ENCODE results near the gene TPST2. TPM values are rescaled to one million over a fixed set of nuclear protein-coding genes. Genes with fewer than 3 reads are reported as not detected.

The TPST2 gene
- total RNA-seq, 1 donor from 2014 or later: 18.5 TPM

- Mint-ChIP-seq H3K4me3 (peak overlapping the region; percentile 24), H3K36me3 (peaks cover 12% of the 10 kb centered on the region), H3K27ac (peak overlapping the region; percentile 5)
These were observed 104.9 kb downstream of the TPST2 start for GRCh38 chr22:26485013-26485412.

DNA sequence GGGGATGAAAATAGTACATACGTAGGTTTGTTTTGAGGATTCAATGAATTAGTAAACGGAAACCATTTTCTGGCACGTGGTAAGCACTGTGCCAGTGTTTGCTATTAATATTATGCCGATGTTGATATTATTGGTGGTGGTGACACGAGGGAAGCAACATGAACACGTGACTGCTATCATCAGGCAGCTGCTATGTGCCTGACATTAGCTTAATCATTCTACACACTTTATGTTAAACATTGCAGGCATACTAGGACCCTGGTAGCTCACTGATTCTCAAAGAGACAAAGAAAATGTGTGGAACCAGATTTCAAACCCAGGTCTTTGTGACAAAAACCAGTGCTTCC lies 105.6 kb downstream of the TPST2 start:
- H3K9me3 Mint-ChIP-seq: no peaks in the 10 kb centered on the region
- H3K27ac Mint-ChIP-seq: peak overlapping the region; percentile 92
- no peak for DNase-seq (ENCODE audit: low spot score in 2 of 2, unreplicated experiment in 2 of 2)
- peaks cover 49% of the 10 kb centered on the region for H3K4me1 Mint-ChIP-seq
- no peaks in the 10 kb centered on the region for H3K27me3 Mint-ChIP-seq (ENCODE audit: low read depth)
- TF ChIP-seq, protein P1, sequence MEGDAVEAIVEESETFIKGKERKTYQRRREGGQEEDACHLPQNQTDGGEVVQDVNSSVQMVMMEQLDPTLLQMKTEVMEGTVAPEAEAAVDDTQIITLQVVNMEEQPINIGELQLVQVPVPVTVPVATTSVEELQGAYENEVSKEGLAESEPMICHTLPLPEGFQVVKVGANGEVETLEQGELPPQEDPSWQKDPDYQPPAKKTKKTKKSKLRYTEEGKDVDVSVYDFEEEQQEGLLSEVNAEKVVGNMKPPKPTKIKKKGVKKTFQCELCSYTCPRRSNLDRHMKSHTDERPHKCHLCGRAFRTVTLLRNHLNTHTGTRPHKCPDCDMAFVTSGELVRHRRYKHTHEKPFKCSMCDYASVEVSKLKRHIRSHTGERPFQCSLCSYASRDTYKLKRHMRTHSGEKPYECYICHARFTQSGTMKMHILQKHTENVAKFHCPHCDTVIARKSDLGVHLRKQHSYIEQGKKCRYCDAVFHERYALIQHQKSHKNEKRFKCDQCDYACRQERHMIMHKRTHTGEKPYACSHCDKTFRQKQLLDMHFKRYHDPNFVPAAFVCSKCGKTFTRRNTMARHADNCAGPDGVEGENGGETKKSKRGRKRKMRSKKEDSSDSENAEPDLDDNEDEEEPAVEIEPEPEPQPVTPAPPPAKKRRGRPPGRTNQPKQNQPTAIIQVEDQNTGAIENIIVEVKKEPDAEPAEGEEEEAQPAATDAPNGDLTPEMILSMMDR (IDR thresholded peaks at IDR 0.05; ENCODE audit: unreplicated experiment): no peak
- H3K4me3 Mint-ChIP-seq: peak overlapping the region; percentile 83
- peaks cover 11% of the 10 kb centered on the region for H3K36me3 Mint-ChIP-seq

More at GRCh38 chr22:26485013-26485412, 104.9 kb downstream of the TPST2 start:
- DNase-seq (ENCODE audit: low spot score in 2 of 2, unreplicated experiment in 2 of 2): no peak
- no peaks in the 10 kb centered on the region for H3K27me3 Mint-ChIP-seq (ENCODE audit: low read depth)
- peaks cover 42% of the 10 kb centered on the region for H3K4me1 Mint-ChIP-seq
- no peaks in the 10 kb centered on the region for H3K9me3 Mint-ChIP-seq
- TF ChIP-seq, protein P1 (IDR thresholded peaks at IDR 0.05; ENCODE audit: unreplicated experiment): no peak

- H3K27me3 Mint-ChIP-seq (ENCODE audit: low read depth): no peaks in the 10 kb centered on the region
- TF ChIP-seq, protein P1 (IDR thresholded peaks at IDR 0.05; ENCODE audit: unreplicated experiment): no peak
These were observed 106.2 kb downstream of the TPST2 start, which contains the start of the genes HPS4 and SRRD for GRCh38 chr22:26483439-26484359. Gene HPS4, minus strand, starts transcription at chr22:26483783. Its CDS starts 2,021 bp downstream, at chr22:26481762. Gene SRRD, plus strand, starts transcription at chr22:26483877. Its CDS starts 14 bp downstream, at chr22:26483891.

GRCh38 chr22:26483043-26483438 lies 106.9 kb downstream of the TPST2 start:
- Mint-ChIP-seq H3K27me3 (ENCODE audit: low read depth) (no peaks in the 10 kb centered on the region), H3K9me3 (no peaks in the 10 kb centered on the region), H3K27ac (peak overlapping the region; percentile 99), H3K4me3 (peak overlapping the region; percentile 83), H3K36me3 (peaks cover 2% of the 10 kb centered on the region), H3K4me1 (peaks cover 55% of the 10 kb centered on the region)
- DNase-seq (ENCODE audit: low spot score in 2 of 2, unreplicated experiment in 2 of 2): no peak
- TF ChIP-seq, protein P1 (IDR thresholded peaks at IDR 0.05; ENCODE audit: unreplicated experiment): no peak

More at GRCh38 chr22:26483439-26484359, 106.2 kb downstream of the TPST2 start, which contains the start of the genes HPS4 and SRRD:
- H3K27ac Mint-ChIP-seq: peak within 1 kb of the TSS; percentile 99
- peak; percentile 92 to 94 for DNase-seq (ENCODE audit: low spot score in 2 of 2, unreplicated experiment in 2 of 2)
- no peaks in the 10 kb centered on the region for H3K9me3 Mint-ChIP-seq
- H3K4me1 Mint-ChIP-seq: peaks cover 55% of the 10 kb centered on the region
- H3K36me3 Mint-ChIP-seq: peaks cover 7% of the 10 kb centered on the region
- peak within 1 kb of the TSS; percentile 83 for H3K4me3 Mint-ChIP-seq

- DNase-seq (ENCODE audit: low spot score in 2 of 2, unreplicated experiment in 2 of 2): no peak
- H3K4me3 Mint-ChIP-seq: peak overlapping the region; percentile 83
- TF ChIP-seq, protein P1 (IDR thresholded peaks at IDR 0.05; ENCODE audit: unreplicated experiment): no peak
- peaks cover 64% of the 10 kb centered on the region for H3K4me1 Mint-ChIP-seq
- no peaks in the 10 kb centered on the region for H3K9me3 Mint-ChIP-seq
- no peaks in the 10 kb centered on the region for H3K27me3 Mint-ChIP-seq (ENCODE audit: low read depth)
- H3K27ac Mint-ChIP-seq: peak overlapping the region; percentile 99
- peaks cover 8% of the 10 kb centered on the region for H3K36me3 Mint-ChIP-seq
These were observed 107.8 kb downstream of the TPST2 start for GRCh38 chr22:26482161-26482560.

Measured in mesothelial cell of epicardium (in vitro differentiated cells).